Left renal cortex interstitium (tissue), 4 donors: ENCODE measurements around the gene KDM5B. TPM values are rescaled to one million over a fixed set of nuclear protein-coding genes. Genes with fewer than 3 reads are reported as not detected.
"Not testable (repeated sequence)": the region's sequence is repeated elsewhere in the genome, so short reads cannot be mapped to it uniquely, and the experiment has no call there.

ENCODE experiments used
- DNase-seq, 4 donors: peaks; one replicate each; pipeline ENCODE4 v3.0.0-alpha.2; 2013; ENCODE audit warnings: low read depth in 4 of 4, low spot score in 2 of 4, missing footprints in 1 of 4
- polyA plus RNA-seq, 4 donors: library from polyadenylated mRNA; unstranded; fragments of 120-200 nt; gene quantifications; one replicate each; pipeline ENCODE4 v1.2.1, GENCODE V29; 2013; ENCODE audit not compliant: insufficient read length in 4 of 4

Gene KDM5B
- polyA plus RNA-seq, result 100 to 1,000 TPM in 2 of 4 donors, 10 to 100 TPM in 2; 89.6 to 105 (median 97.2) TPM

DNA sequence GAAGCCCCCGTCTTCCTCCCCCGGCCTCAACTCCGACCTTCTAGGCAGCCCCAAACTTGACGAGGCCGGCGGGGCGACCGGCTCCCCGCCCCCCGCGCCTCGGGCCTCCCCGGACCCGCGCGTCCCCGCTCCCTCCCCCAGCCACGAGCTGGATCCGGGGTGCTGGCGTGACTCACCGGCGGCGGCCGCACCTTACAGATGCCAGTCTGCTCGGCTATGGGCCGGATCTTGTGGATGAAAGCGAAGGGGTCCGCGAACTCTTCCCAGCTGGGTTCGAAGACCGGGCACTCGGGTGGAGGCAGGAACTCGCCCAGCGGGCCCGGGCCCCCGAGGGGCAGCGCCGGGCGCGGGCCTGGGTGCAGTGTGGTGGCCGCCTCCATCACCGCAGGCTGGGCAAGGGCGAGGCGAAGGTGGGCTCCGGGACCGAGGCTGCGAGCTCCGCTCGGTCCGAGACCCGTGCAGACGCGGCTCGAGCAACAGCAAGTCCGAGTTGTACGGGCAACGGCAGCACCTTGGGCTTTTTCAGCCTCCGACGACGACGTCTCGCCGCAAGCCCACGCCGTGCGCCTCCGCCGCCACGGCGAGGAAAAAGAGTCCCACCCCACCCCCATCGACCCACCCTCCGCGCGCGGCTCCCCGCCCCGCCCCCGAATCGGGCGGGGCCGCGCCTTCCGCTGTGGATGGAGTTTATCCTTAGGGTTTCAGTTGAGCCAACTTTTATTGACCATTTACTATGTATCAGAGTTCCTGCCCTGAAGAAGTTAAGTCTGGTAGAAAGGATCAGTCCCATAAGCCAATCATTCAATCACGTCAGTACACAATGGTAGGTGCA is at the start of gene KDM5B:
KDM5B (minus strand) TSS at position 496 of the 832 bp plus-strand sequence; CDS start at position 380, 116 bp downstream.
- peak in 3 of 4 donors; percentile 56 to 68 (median 63) for DNase-seq

DNA sequence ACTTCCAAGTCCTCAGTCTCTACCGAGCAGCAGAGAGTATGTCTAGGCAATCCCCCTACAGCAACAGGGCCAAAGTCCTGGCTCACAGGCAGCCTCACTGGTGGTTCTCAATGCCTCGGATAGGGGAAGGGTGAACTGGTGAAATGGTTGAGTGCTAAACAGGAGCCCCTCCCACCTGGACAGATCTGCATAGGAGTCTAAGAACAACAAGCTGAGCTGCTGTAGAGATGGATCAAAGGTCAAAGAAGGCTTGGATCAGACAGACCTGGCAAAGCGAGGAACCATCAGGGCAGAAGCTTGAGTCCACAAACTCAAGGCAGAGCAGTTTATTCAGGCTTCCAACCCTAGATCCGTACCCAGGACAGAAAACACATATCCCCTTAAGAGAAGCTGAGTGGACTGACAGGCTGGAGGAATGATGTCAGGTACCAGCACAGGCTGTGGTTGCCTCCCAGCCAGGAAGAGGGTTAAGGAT is 49.0 kb upstream of the KDM5B start:
- DNase-seq, result no peak

DNA sequence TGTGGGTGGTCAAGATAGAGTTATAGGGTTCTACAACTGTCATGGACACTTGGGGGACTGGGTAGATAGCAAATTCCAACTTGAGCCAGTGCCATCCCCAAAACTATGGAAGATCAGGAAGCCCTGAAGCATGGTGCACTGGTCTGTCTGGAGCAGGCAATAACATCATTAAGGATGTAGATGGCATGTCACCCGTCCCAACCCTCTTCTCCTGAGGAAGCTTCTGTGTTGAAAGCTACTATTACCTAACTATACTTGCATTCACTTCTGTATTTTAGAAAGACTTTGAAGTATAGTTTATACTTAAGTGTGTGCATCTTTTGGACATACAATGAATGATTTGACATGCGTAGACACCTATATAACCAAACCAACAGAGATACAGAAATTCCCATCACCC is 47.8 kb upstream of the KDM5B start:
- no peak for DNase-seq

- no peak for DNase-seq
These were observed 46.6 kb upstream of the KDM5B start for GRCh38 chr1:202854787-202855186.

GRCh38 chr1:202852163-202852904 is 44.1 kb upstream of the KDM5B start:
- no peak for DNase-seq

DNA sequence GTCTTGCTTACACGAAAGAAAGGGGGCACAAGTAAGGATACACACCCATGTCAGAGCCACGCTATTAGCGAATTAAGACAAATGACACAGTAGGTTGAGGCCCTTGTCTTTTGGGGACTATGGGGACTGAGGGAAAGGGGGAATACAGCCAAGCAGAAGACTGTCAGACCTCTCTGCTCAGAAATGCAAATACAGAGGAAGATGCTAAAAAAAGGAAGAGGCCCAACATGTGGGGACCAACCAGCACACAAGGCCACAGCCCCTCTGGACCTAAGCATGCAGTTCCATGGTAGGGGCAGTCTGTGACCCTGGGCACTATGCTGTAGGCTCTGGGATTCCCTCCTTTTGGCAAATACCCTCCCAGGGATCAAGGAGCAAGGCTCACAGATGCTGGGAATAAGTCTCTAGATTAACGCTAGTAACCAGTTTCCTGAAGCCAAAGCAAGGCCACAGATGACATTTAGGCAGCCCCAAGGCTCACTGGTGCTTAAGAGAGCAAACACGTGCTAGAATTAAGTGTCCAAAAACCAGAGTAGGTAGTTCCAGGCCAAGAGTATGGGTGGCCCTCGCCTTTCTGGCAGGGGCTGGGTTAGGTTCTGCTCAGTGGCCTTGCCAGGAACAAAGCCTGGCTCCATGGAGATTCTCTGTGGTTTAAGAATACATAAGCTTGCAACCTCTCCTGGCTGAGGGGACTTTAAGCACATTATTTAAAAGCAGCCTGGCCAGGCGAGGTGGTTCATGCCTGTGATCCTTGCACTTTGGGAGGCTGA is 42.6 kb upstream of the KDM5B start:
- DNase-seq, result no peak

GRCh38 chr1:202848191-202848542 is 39.9 kb upstream of the KDM5B start:
- DNase-seq, result no peak

- DNase-seq, result no peak
These were observed 36.7 kb upstream of the KDM5B start for GRCh38 chr1:202844935-202845334.

DNA sequence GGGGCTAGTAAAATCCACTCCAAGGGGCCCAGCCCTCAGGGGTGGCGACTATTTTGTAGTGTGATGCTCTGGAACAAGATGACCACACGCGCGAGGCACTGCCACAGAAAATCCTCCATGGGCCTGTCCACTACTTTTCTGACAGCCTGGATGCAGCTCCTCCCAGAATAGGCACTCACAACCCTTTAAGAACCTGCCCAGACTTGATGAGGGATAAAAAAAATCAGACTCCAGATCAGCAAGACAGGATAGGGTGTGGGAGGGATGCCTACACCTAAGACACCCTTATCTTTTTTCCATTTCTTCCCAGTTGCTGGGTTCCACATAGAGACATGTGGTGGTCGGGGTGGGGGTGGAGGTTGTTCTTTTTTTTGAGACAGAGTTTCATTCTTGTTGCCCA is 36.0 kb upstream of the KDM5B start:
- DNase-seq, result no peak

DNA sequence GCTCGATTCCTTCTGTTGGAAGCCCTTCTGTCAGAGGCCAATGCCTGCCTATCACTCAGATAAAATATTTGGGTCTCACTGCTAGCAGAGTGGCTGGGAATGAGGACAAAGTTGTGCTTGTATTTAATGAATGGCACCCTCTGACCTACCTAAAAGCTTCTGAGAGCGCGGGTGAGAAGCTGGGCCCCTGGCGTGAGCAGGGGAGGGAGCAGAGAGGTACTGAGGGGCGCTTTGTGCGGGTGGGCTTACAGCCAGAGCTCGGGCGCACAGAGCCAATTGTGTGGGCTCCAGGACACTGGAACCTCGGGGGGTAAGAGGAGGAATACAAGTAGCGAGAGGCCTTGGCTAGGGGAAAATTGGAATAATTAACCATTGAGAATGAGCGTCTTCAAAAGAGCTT is 34.9 kb upstream of the KDM5B start:
- DNase-seq, result no peak

DNA sequence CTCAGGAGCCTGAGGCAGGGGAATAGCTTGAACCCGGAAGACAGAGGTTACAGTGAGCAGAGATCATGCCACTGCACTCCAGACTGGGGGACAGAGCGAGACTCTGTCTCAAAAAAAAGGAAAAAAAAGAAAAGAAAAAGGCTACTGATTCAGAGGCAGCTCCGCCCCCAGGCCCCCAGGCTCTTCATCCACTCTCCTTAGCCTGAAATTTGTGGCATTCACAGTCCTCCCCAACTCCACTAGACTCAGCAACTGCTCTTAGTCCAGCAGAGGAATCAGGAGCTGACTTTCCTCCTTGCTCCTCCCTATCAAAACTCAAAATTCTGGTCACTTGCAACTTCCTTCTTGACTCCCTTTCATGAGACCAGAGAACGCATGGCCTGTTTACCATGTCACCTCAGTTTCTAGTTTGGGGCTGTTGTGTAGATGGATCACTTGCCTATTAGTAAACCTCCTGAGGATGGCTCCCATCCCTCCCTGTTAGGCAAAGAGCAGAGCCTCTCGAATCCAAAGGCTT is 29.6 kb upstream of the KDM5B start:
- DNase-seq, result no peak

DNA sequence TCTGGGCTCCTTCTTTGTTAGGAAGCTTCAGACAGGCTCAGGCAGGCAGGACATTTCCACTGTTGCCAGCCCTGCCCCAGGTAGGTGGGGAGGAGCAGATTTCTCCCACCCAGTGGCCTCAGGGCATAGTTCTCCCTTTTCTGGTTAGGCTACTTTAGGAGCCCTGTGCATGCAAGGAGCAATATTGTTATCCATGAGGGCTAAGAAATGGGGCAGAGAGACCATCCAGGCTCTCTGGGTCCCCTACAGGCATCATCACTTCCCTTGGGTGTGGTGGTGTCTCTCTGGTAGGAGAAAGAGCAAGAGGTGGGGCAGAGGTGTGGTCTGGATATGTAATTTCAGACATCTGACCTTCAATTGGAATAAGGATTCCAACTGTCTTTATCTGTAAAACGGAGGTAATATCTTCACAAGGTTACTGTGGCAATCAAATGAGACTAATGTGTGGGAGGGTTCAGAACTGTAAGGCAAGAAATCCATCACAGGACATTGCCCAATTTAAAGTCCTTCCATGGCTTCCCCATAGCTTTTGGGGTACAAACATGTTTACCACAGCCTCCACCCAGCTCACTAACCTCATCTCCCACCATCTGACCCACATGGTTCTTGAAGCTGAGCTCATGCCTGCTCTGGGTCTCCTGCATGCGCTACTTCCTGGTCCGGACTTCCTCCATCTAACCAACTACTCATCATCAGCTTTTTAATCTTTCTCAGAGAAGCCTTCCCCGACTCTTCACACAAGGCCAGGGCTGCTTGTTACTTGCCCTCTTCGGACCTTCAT is 28.6 kb upstream of the KDM5B start:
- DNase-seq, result no peak

GRCh38 chr1:202835548-202836072 is 27.4 kb upstream of the KDM5B start:
- no peak for DNase-seq

DNA sequence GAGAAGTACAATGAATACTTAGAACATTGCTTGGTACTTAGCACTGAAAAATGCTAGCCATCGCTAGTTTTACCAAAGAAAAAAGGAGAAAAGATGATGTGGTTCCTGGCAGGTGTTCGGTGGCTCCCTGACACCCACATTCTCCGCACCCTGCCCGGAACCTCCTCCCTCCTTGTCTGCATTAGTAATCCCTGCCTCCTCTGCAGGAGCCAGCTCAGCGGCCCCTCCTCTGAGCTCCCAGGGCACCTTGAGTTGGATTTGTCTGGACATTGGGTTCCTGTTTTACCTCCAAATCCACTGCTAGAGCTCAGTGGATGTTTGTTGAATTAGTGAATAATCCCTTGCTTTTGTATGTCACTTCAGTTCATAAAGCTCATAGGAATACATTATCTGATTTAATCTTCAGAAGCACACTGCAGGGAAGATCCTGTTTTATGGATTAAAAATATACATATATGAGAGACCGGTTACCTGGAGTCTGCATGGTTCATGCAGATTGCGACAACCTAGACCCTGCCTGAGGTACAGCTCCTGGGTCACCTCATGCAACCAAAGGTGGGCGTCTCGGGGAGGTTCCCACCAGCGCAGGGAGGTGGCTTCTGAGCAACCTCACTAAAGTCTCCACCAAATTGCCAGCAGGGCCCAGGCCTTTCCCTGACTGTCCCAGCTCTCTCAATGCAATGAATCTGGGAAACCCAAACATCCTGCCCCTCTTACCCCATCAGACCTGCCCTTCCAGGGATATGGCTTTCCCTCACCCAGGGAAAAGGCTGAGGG is 26.7 kb upstream of the KDM5B start:
- no peak for DNase-seq

DNA sequence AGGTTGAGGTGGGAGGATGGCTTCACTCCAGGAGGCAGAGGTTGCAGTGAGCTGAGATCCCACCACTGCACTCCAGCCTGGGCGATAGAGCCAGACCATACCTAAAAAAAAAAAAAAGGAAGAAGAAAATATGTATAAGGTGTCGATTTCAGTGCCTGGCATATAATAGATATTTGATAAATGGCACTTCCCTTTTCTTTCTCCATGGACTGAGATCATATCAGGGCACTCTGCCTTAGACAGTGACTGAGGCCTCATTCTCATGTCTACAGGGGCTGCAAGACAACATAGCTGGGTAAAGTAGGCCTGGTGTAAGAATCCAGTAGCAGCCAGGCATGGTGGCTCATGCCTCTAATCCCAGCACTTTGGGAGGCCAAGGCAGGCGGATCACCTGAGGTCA is 23.7 kb upstream of the KDM5B start:
- no peak for DNase-seq

- DNase-seq, result not testable (repeated sequence)
These were observed 21.0 kb upstream of the KDM5B start for GRCh38 chr1:202829223-202829622.

DNA sequence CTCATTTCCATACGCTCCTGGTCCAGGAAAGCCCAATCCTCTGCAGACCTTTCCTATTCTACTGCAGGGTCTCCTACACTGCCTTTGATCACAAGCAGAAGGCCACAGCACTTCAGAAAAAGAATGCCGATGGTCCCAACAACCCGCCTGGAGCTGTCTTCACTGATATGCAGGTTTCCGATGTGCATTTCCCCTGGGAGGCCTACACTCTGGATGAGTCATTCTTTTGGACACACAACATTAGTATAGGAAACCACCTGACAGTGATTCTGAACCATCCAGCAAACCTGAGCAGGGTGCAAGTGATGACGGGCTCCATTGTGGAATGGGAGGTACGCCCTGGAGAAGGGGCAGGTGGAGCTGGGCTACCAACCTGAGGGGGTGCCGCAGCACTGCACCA is 17.5 kb upstream of the KDM5B start:
- DNase-seq, result no peak

GRCh38 chr1:202821467-202821866 is 13.2 kb upstream of the KDM5B start:
- no peak for DNase-seq

GRCh38 chr1:202818819-202819218 is 10.6 kb upstream of the KDM5B start:
- no peak for DNase-seq
